CD4-positive, alpha-beta T cell treated with Interleukin-10 for 1 hour (primary cell): ENCODE measurements around the gene MSH5.

Source experiments
- DNase-seq: peaks from one replicate; pipeline ENCODE4 v3.0.0-alpha.2; 2020

Gene MSH5

GRCh38 chr6:31762878-31763618 lies 23.2 kb downstream of the MSH5 start:
- no peak for DNase-seq

GRCh38 chr6:31763619-31763940 lies 23.8 kb downstream of the MSH5 start:
- DNase-seq: no peak

GRCh38 chr6:31764198-31764597 lies 24.4 kb downstream of the MSH5 start:
- DNase-seq: no peak

- DNase-seq: no peak
These were observed 25.7 kb downstream of the MSH5 start for GRCh38 chr6:31765559-31765909.

GRCh38 chr6:31765910-31766794 lies 26.3 kb downstream of the MSH5 start:
- no peak for DNase-seq

GRCh38 chr6:31767096-31767645 lies 27.4 kb downstream of the MSH5 start:
- no peak for DNase-seq

- no peak for DNase-seq
These were observed 28.8 kb downstream of the MSH5 start for GRCh38 chr6:31768363-31769257.

- DNase-seq: peak; percentile 87
These were observed 30.0 kb downstream of the MSH5 start for GRCh38 chr6:31769684-31770371.

- DNase-seq: no peak
These were observed 31.1 kb downstream of the MSH5 start for GRCh38 chr6:31770860-31771259.

- no peak for DNase-seq
These were observed 32.2 kb downstream of the MSH5 start for GRCh38 chr6:31771992-31772358.

- no peak for DNase-seq
These were observed 35.4 kb downstream of the MSH5 start for GRCh38 chr6:31775184-31775583.

- no peak for DNase-seq
These were observed 36.1 kb downstream of the MSH5 start for GRCh38 chr6:31775633-31776484.

GRCh38 chr6:31776485-31776988 lies 36.7 kb downstream of the MSH5 start:
- no peak for DNase-seq

GRCh38 chr6:31776989-31777666 lies 37.3 kb downstream of the MSH5 start, which contains the start of gene VWA7:
Gene VWA7 (minus strand): TSS chr6:31777328. CDS start chr6:31776779, 549 bp downstream.
- DNase-seq: peak; percentile 79

- no peak for DNase-seq
These were observed 37.9 kb downstream of the MSH5 start for GRCh38 chr6:31777667-31778050.

- no peak for DNase-seq
These were observed 38.4 kb downstream of the MSH5 start for GRCh38 chr6:31778193-31778592.

- no peak for DNase-seq
These were observed 39.4 kb downstream of the MSH5 start for GRCh38 chr6:31778999-31779885.

- no peak for DNase-seq
These were observed 40.1 kb downstream of the MSH5 start for GRCh38 chr6:31779908-31780307.

GRCh38 chr6:31780507-31781243 lies 40.9 kb downstream of the MSH5 start:
- DNase-seq: no peak
